ENCODE results near the gene TRIM44. TPM values are rescaled to one million over a fixed set of nuclear protein-coding genes. Genes with fewer than 3 reads are reported as not detected.

Gene TRIM44
- total RNA-seq, 1 experiment from 2014 or later = 33.4 TPM

GRCh38 chr11:35861191-35861590, 198.6 kb downstream of the TRIM44 start:
- Histone ChIP-seq H3K4me1 (ENCODE audit: control insufficient read depth in 1 of 2, insufficient read depth in 2 of 2, low read length in 2 of 2) (no peaks in the 10 kb centered on the region), H3K27me3 (ENCODE audit: insufficient read depth, low read length) (no peaks in the 10 kb centered on the region), H3K79me2 (ENCODE audit: insufficient read depth, low read length) (no peaks in the 10 kb centered on the region), H2AFZ (ENCODE audit: low read depth, low read length, poor library complexity, severe bottlenecking) (no peak overlapping the region), H3K4me3 (replicated peaks in 1 of 2; ENCODE audit: low read depth in 1 of 2, low read length in 2 of 2) (no peak overlapping the region), H3K9me3 (ENCODE audit: control insufficient read depth in 1 of 2, insufficient read depth in 1 of 2, low read depth in 1 of 2, low read length in 2 of 2) (no peaks in the 10 kb centered on the region), H3K36me3 (ENCODE audit: control insufficient read depth in 1 of 2, insufficient read depth in 2 of 2, low read length in 2 of 2) (no peaks in the 10 kb centered on the region), H3K9me2 (ENCODE audit: insufficient read depth) (no peaks in the 10 kb centered on the region), H3K9ac (ENCODE audit: low read length) (no peak overlapping the region), H4K20me1 (ENCODE audit: insufficient read depth) (no peaks in the 10 kb centered on the region), H3K4me2 (ENCODE audit: low read length) (no peak overlapping the region), H3K27ac (ENCODE audit: low read depth, low read length) (no peak overlapping the region)
- TF ChIP-seq ATF3 (IDR thresholded peaks at IDR 0.05) = no peak
- ATAC-seq = no peak
- intact Hi-C loops (cut with micrococcal nuclease) = no loop called here
- ChIA-PET RAD21 (ENCODE audit: low non-redundant PET in 1 of 2, low total read pairs in 2 of 2, uncharacterized antibody in 2 of 2, unreplicated experiment in 2 of 2) (no interaction called here), POLR2A (no interaction called here), CTCF (no interaction called here)
- BruUV-seq (replicated peaks) = no TSS peak
- DNase-seq (ENCODE audit: low read depth, low spot score) = no peak

GRCh38 chr11:35862666-35863065, 200.1 kb downstream of the TRIM44 start:
- intact Hi-C loops (cut with micrococcal nuclease) = no loop called here
- DNase-seq (ENCODE audit: low read depth, low spot score) = no peak
- H3K4me3 ChIP-seq (replicated peaks in 1 of 2; ENCODE audit: low read depth in 1 of 2, low read length in 2 of 2) = no peak overlapping the region
- H3K79me2 ChIP-seq (ENCODE audit: insufficient read depth, low read length) = no peaks in the 10 kb centered on the region
- no peaks in the 10 kb centered on the region for H3K9me3 ChIP-seq (ENCODE audit: control insufficient read depth in 1 of 2, insufficient read depth in 1 of 2, low read depth in 1 of 2, low read length in 2 of 2)
- H2AFZ ChIP-seq (ENCODE audit: low read depth, low read length, poor library complexity, severe bottlenecking) = no peak overlapping the region
- H3K27me3 ChIP-seq (ENCODE audit: insufficient read depth, low read length) = no peaks in the 10 kb centered on the region
- CTCF ChIA-PET = interaction anchor here (1.6 kb wide), 1 partner anchor 41 kb away, joined by 3 read pairs; no protein-coding TSS in a partner anchor
- POLR2A ChIA-PET = no interaction called here
- ATAC-seq = no peak
- no peak overlapping the region for H3K4me2 ChIP-seq (ENCODE audit: low read length)
- BruUV-seq (replicated peaks) = no TSS peak
- H4K20me1 ChIP-seq (ENCODE audit: insufficient read depth) = no peaks in the 10 kb centered on the region
- RAD21 ChIA-PET (ENCODE audit: low non-redundant PET in 1 of 2, low total read pairs in 2 of 2, uncharacterized antibody in 2 of 2, unreplicated experiment in 2 of 2) = no interaction called here
- no peaks in the 10 kb centered on the region for H3K9me2 ChIP-seq (ENCODE audit: insufficient read depth)
- H3K4me1 ChIP-seq (ENCODE audit: control insufficient read depth in 1 of 2, insufficient read depth in 2 of 2, low read length in 2 of 2) = no peaks in the 10 kb centered on the region
- no peaks in the 10 kb centered on the region for H3K36me3 ChIP-seq (ENCODE audit: control insufficient read depth in 1 of 2, insufficient read depth in 2 of 2, low read length in 2 of 2)
- H3K27ac ChIP-seq (ENCODE audit: low read depth, low read length) = no peak overlapping the region
- no peak for TF ChIP-seq JUND (IDR thresholded peaks at IDR 0.05)
- no peak for TF ChIP-seq SP1 (IDR thresholded peaks at IDR 0.05; ENCODE audit: low read depth)
- no peak for TF ChIP-seq CTCF (IDR thresholded peaks at IDR 0.05 in 2 of 3, conservative IDR thresholded peaks at IDR 0.05 in 1 of 3; ENCODE audit: borderline replicate concordance in 1 of 3, insufficient read depth in 1 of 3, low read depth in 2 of 3, low read length in 2 of 3)
- no peak for TF ChIP-seq EZH2phosphoT487 (IDR thresholded peaks at IDR 0.05; ENCODE audit: borderline replicate concordance)
- TF ChIP-seq POLR2AphosphoS5 (IDR thresholded peaks at IDR 0.05; ENCODE audit: low read depth, low read length) = no peak
- no peak for TF ChIP-seq SRF (IDR thresholded peaks at IDR 0.05; ENCODE audit: low read depth)
- no peak overlapping the region for H3K9ac ChIP-seq (ENCODE audit: low read length)

Measured in HCT116 (cell line).